Cardiac fibroblast (primary cell): ENCODE measurements around the gene IGF2.

Experiments
- DNase-seq, 2 donors: peaks; one replicate each; pipeline versions ENCODE4 v3.0.0 to v3.0.0-alpha.2; 2010; ENCODE audit warnings: low read depth in 2 of 2
- H3K4me3 ChIP-seq, 2 donors: replicated peaks in 1 of 2; 1 replicate in 1 of 2; 2 replicates in 1 of 2; pipeline ENCODE4 v1.5.1; 2011; ENCODE audit warnings: low read depth in 2 of 2, low read length in 2 of 2, mild to moderate bottlenecking in 2 of 2, moderate library complexity in 1 of 2
- CTCF ChIP-seq: IDR thresholded peaks from one replicate; pipeline ENCODE4 v1.5.1; 2011; ENCODE audit warnings: low read depth, mild to moderate bottlenecking, low read length, inconsistent platforms

IGF2 gene

GRCh38 chr11:2176389-2176900, 37.3 kb upstream of the IGF2 start:
- no peak overlapping the region for H3K4me3 ChIP-seq
- TF ChIP-seq CTCF, result no peak

GRCh38 chr11:2175659-2176058, 36.5 kb upstream of the IGF2 start:
- TF ChIP-seq CTCF, result no peak
- peak; percentile 30 to 38 for DNase-seq
- no peak overlapping the region for H3K4me3 ChIP-seq

More at GRCh38 chr11:2176389-2176900, 37.3 kb upstream of the IGF2 start:
- DNase-seq, result no peak

DNA sequence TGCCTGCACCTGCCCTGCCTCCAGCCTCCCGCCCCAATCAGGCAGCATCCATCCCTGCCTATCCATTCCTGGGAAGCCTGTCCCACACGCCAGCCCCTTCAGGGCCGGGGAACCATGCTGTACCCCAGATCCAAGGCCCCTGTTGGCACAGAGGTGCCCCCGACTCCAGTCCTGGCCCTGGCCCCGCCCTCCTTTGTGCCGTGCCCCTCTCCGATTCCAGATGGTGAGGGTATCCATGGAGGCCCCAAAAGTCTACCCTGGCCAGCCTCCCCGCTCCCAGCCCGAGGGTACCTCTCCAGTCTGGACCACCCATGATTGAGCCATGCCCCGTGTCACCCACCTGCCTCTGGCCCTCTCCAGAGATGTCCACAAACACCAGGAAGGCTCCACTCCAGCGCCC, 35.2 kb upstream of the IGF2 start:
- no peak overlapping the region for H3K4me3 ChIP-seq
- TF ChIP-seq CTCF, result no peak
- no peak for DNase-seq

DNA sequence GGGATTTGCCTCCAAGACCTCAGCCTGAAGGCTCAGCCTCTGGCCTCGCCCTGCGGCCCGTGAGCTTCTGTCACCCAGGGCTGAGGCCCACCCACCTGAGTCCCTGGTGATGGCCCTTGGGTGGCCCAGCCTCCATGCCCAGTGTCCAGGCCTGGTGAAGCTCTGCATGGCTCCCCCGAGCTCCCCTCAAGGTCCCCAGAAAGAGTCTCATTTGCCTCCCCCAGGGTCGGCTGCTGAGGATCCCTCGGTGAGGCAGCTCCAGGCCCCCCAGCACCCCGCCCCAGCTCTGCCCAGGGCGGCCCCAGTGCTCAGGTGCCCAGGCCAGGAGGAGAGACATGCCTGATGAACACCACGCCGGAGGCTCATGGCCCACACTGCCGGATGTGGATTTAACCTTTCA, 34.6 kb upstream of the IGF2 start:
- no peak for TF ChIP-seq CTCF
- H3K4me3 ChIP-seq, result no peak overlapping the region
- no peak for DNase-seq

GRCh38 chr11:2173150-2173693, 34.0 kb upstream of the IGF2 start:
- DNase-seq, result no peak
- TF ChIP-seq CTCF, result peak; percentile 66
- H3K4me3 ChIP-seq, result no peak overlapping the region

DNA sequence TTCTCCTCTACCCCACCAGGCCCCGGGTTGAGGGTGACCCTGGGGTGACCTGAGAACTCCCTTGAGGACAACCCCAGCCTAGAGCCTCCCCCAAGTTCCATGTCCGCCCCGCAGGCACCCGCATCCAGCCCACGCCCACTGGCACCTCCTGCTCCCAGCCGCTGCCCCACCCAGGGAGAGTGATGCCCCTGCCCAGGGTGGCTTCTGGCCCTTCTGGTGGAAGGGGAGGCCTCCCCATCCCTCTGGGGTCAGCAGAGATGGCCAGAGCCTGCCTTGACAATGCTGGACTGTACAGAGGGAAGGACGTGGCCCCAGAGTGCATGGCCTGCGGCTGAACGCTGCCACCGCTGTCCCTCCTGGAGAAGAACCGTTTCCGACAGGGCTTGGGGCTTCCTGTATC, 33.5 kb upstream of the IGF2 start:
- no peak for TF ChIP-seq CTCF
- H3K4me3 ChIP-seq, result no peak overlapping the region
- DNase-seq, result no peak

- no peak for TF ChIP-seq CTCF
- no peak within 1 kb of the TSS for H3K4me3 ChIP-seq
- no peak for DNase-seq
Observed at GRCh38 chr11:2171591-2172003, 32.4 kb upstream of the IGF2 start, which contains the start of gene TH. Gene TH, minus strand, starts transcription at chr11:2171815. Its CDS starts 29 bp downstream, at chr11:2171786.
